Transverse colon (tissue), 4 donors: Measurements from ENCODE around the gene CD300LG. TPM values are rescaled to one million over a fixed set of nuclear protein-coding genes. Genes with fewer than 3 reads are reported as not detected.

Experiments
- total RNA-seq, 4 donors: library from RNA; depleted of rRNA; stranded (reverse); fragments of >200 nt; gene quantifications; one replicate each; pipeline ENCODE4 v1.1.0, GENCODE V29; 2016

Gene CD300LG
- total RNA-seq, 4 donors from 2014 or later: 0.55 to 44.5 (median 1.4) TPM; not detected in 1

Other genes with a start within 250 kb of the CD300LG start
- 1 to 10 TPM in 1 of 4 donors, under 1 TPM in 2, not detected in 1; 0.32 to 4.5 (median 0.96) TPM for gene MEOX1, start 185.3 kb upstream of the CD300LG start, total RNA-seq
- not detected for gene SOST, start 88.4 kb upstream of the CD300LG start, total RNA-seq
- 100 to 1,000 TPM in 1 of 4 donors, 10 to 100 TPM in 3; 52.7 to 145 (median 70.9) TPM for gene DUSP3, start 68.2 kb upstream of the CD300LG start, total RNA-seq
- gene CFAP97D1, start 66.7 kb upstream of the CD300LG start, total RNA-seq: not detected
- gene MPP3, start 14.0 kb upstream of the CD300LG start, total RNA-seq: 10 to 100 TPM in 1 of 4 donors, 1 to 10 TPM in 3; 6.8 to 10.7 (median 7.5) TPM
- gene MPP2, start 60.4 kb downstream of the CD300LG start, total RNA-seq: 1 to 10 TPM; 3.4 to 4.9 (median 4.2) TPM
- gene PPY, start 95.3 kb downstream of the CD300LG start, total RNA-seq: not detected
- 10 to 100 TPM in 3 of 4 donors, not detected in 1; 27.7 to 89.2 (median 52.1) TPM for gene PYY, start 106.8 kb downstream of the CD300LG start, total RNA-seq
- gene NAGS, start 157.4 kb downstream of the CD300LG start, total RNA-seq: 10 to 100 TPM in 2 of 4 donors, 1 to 10 TPM in 2; 3.0 to 46.3 (median 17.7) TPM
- gene TMEM101, start 167.8 kb downstream of the CD300LG start, total RNA-seq: 10 to 100 TPM; 25.2 to 34.0 (median 27.7) TPM
- gene LSM12, start 219.5 kb downstream of the CD300LG start, total RNA-seq: 10 to 100 TPM in 3 of 4 donors, 1 to 10 TPM in 1; 5.4 to 29.2 (median 22.9) TPM
- 10 to 100 TPM in 3 of 4 donors, 1 to 10 TPM in 1; 5.2 to 35.6 (median 18.5) TPM for gene G6PC3, start 223.6 kb downstream of the CD300LG start, total RNA-seq